Measurements from ENCODE around the gene PRSS12.

PRSS12 gene

GRCh38 chr4:118281611-118282442, 71.0 kb downstream of the PRSS12 start:
- DNase-seq (ENCODE audit: low read depth in 1 of 2, low spot score in 1 of 2): peak; percentile 7 to 31
- peak overlapping the region; percentile 90 for H3K27ac ChIP-seq (replicated peaks)

DNA sequence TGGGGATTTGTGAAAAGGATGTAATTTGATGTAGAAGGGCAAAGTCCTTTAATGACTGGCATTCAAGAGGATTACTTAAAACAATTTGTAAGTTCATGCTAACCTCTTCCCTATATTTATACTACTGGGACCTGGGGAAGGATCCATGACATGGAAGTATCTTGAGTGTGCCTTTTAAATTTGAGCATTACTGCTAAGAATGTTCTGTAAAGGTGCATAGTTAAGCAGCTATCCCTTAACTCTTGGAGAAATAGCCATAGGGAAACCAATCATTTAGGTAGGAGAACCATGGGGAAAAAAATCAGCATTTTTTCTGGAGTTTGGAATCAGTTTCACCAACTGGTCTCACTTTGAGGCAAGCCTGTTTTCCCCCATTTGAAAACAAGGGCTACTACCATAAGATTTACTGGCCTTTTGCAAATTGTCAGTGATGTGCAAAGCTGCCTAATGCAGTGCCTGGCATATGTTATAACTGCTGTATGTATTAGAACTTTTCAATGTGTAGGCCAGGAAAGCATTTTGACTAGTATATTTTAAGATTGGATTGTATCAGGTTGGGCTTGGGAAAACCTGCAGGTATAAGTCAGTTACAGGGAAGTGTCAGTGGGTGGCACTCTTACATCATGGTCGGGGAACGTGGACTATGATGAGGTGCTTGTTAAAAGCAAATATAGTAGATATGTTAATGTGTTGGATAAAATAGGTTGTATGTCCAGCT, 72.1 kb downstream of the PRSS12 start:
- peak overlapping the region; percentile 24 for H3K4me3 ChIP-seq (replicated peaks; ENCODE audit: insufficient read depth, low read length)

More at GRCh38 chr4:118281611-118282442, 71.0 kb downstream of the PRSS12 start:
- H3K27me3 ChIP-seq (ENCODE audit: insufficient read depth, poor library complexity, severe bottlenecking): no peaks in the 10 kb centered on the region
- H3K4me3 ChIP-seq (replicated peaks; ENCODE audit: insufficient read depth, low read length): no peak overlapping the region
- TF ChIP-seq SPI1 (IDR thresholded peaks at IDR 0.05; ENCODE audit: borderline replicate concordance, low read depth) (no peak), REST (IDR thresholded peaks at IDR 0.05; ENCODE audit: insufficient replicate concordance, low read depth) (no peak), GABPA (IDR thresholded peaks at IDR 0.05; ENCODE audit: low read depth) (no peak), POLR2AphosphoS5 (IDR thresholded peaks at IDR 0.05; ENCODE audit: low read depth) (peak; percentile 88)
- TF ChIP-seq, protein P1, sequence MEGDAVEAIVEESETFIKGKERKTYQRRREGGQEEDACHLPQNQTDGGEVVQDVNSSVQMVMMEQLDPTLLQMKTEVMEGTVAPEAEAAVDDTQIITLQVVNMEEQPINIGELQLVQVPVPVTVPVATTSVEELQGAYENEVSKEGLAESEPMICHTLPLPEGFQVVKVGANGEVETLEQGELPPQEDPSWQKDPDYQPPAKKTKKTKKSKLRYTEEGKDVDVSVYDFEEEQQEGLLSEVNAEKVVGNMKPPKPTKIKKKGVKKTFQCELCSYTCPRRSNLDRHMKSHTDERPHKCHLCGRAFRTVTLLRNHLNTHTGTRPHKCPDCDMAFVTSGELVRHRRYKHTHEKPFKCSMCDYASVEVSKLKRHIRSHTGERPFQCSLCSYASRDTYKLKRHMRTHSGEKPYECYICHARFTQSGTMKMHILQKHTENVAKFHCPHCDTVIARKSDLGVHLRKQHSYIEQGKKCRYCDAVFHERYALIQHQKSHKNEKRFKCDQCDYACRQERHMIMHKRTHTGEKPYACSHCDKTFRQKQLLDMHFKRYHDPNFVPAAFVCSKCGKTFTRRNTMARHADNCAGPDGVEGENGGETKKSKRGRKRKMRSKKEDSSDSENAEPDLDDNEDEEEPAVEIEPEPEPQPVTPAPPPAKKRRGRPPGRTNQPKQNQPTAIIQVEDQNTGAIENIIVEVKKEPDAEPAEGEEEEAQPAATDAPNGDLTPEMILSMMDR (IDR thresholded peaks at IDR 0.05; ENCODE audit: insufficient read depth, low read length): no peak

More for the DNA sequence above, 72.1 kb downstream of the PRSS12 start:
- H3K27ac ChIP-seq (replicated peaks): peak overlapping the region; percentile 90
- no peaks in the 10 kb centered on the region for H3K27me3 ChIP-seq (ENCODE audit: insufficient read depth, poor library complexity, severe bottlenecking)
- peak; percentile 45 to 78 for DNase-seq (ENCODE audit: low read depth in 1 of 2, low spot score in 1 of 2)
- no peak for TF ChIP-seq GABPA (IDR thresholded peaks at IDR 0.05; ENCODE audit: low read depth)
- TF ChIP-seq, protein P1 (IDR thresholded peaks at IDR 0.05; ENCODE audit: insufficient read depth, low read length): peak; percentile 30
- TF ChIP-seq POLR2AphosphoS5 (IDR thresholded peaks at IDR 0.05; ENCODE audit: low read depth): peak; percentile 78
- no peak for TF ChIP-seq REST (IDR thresholded peaks at IDR 0.05; ENCODE audit: insufficient replicate concordance, low read depth)
- no peak; the same call in 1 of the 2 replicates for TF ChIP-seq SPI1 (IDR thresholded peaks at IDR 0.05; ENCODE audit: borderline replicate concordance, low read depth)
